Measurements from ENCODE around the gene TET1.
"Not testable (repeated sequence)": the region's sequence is repeated elsewhere in the genome, so short reads cannot be mapped to it uniquely, and the experiment has no call there.

TET1 gene

DNA sequence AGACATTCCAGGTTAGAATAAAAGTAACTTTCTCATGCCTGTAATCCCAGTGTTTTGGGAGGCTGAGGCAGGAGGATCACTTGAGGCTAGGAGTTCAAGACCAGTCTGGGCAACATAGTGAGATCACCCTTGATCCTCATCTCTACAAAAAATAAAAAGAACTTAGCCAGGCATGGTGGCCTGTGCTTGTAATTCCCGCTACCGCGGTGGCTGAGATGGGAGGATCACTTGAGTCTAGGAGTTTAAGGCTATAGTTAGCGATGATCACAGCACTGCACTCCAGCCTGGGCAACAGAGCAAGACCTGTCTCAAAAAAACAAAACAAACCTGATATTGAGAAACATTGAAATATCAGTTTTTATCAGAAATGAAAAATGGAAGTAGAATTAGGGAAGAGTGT is 4.6 kb downstream of the TET1 start:
- DNase-seq (ENCODE audit: low spot score): no peak

DNA sequence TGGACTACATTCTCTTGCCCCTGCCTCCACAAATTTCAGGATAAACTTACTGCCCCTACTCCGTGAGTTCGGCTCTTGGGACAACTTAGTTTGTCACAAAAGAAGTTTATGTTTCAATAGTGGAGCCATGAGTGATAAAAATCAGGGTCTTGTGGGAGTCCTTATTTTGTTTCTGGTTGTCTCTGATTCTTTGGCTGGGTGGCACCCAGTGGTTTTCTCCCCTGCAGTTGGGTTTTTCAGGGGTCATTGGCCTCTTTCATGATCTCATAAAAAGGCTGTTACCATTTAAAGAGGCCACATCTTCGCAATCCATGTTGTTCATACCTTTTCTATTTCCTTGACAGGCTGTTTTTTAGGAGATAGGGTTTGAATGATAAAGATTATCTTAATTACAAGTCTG is 5.5 kb downstream of the TET1 start:
- DNase-seq (ENCODE audit: low spot score): no peak

- DNase-seq (ENCODE audit: low spot score): no peak
These were observed 6.2 kb downstream of the TET1 start for GRCh38 chr10:68566351-68566750.

GRCh38 chr10:68566955-68567354 is 6.8 kb downstream of the TET1 start:
- no peak for DNase-seq (ENCODE audit: low spot score)

GRCh38 chr10:68572151-68572550 is 12.0 kb downstream of the TET1 start:
- no peak for DNase-seq (ENCODE audit: low spot score)

- DNase-seq (ENCODE audit: low spot score): no peak
These were observed 13.9 kb downstream of the TET1 start for GRCh38 chr10:68574051-68574450.

- no peak for DNase-seq (ENCODE audit: low spot score)
These were observed 16.0 kb downstream of the TET1 start for GRCh38 chr10:68576118-68576517.

GRCh38 chr10:68578974-68579373 is 18.8 kb downstream of the TET1 start:
- no peak for DNase-seq (ENCODE audit: low spot score)

DNA sequence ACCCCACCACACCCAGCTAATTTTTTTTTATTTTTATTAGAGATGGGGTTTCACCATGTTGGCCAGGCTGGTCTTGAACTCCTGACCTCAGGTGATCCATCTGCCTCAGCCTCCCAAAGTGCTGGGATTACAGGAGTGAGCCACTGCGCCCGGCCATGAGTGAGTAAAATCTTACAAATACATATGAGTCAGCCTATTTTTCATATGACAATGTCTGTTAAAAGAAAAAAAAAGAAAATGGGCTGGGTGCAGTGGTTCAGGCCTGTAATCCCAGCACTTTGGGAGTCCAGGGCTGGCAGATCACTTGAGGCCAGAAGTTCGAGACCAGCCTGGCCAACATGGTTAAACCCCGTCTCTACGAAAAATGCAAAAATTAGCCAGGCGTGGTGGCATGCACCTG is 24.1 kb downstream of the TET1 start:
- DNase-seq (ENCODE audit: low spot score): not testable (repeated sequence)

DNA sequence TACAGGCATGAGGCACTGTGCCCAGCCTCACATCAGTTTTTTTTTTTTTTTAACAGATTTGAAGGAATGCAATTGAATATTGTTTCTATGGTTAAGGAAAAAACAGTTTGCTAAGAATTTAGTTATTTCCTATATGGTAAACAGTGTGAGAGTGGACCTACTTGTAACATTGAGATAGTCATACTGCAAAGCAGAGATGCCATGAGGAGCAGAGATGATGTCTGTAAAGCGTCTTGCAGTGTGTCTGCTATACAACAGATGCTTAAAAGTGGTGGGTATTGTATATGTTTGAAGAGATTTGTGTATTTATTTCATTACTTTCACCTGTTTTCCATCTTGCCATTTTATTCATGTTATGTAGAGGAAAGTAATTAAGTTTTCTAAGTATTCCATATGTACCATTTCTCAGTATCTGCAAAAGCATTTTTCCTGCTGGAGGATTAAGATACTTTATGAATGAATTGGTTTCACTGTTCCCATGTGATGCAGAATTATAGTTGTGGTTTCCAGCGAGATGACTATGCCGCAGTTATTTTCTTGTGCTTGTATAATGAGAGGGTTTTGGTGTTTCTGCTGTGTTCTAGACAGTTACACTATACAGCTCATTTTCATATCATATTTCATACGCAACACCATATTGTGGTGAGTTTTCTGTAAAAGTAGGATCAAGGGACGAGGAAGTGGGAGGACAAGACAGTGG is 26.6 kb downstream of the TET1 start:
- DNase-seq (ENCODE audit: low spot score): no peak

DNA sequence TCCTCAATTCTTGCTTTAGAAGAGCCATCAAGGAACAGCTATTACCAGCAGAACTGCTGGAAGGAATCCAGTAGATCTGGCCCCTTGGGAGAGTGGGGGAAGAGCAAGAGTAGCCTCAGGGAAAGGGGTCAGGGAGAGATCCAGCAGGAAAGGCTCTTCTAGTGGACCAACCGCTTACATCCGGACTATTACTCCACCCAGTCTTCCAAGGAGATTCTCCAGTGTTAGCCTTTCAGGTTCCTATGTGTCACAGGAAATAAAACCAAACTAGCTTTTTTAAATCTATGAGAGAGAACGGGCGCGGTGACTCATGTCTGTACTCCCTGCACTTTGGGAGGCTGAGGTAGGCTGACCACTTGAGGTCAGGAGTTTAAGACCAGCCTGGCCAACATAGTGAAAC is 34.3 kb downstream of the TET1 start:
- no peak for DNase-seq (ENCODE audit: low spot score)

GRCh38 chr10:68595513-68595912 is 35.4 kb downstream of the TET1 start:
- DNase-seq (ENCODE audit: low spot score): no peak

- no peak for DNase-seq (ENCODE audit: low spot score)
These were observed 37.3 kb downstream of the TET1 start for GRCh38 chr10:68597407-68597806.

GRCh38 chr10:68598978-68599770 is 39.0 kb downstream of the TET1 start:
- DNase-seq (ENCODE audit: low spot score): no peak

GRCh38 chr10:68599771-68600040 is 39.6 kb downstream of the TET1 start:
- DNase-seq (ENCODE audit: low spot score): no peak

DNA sequence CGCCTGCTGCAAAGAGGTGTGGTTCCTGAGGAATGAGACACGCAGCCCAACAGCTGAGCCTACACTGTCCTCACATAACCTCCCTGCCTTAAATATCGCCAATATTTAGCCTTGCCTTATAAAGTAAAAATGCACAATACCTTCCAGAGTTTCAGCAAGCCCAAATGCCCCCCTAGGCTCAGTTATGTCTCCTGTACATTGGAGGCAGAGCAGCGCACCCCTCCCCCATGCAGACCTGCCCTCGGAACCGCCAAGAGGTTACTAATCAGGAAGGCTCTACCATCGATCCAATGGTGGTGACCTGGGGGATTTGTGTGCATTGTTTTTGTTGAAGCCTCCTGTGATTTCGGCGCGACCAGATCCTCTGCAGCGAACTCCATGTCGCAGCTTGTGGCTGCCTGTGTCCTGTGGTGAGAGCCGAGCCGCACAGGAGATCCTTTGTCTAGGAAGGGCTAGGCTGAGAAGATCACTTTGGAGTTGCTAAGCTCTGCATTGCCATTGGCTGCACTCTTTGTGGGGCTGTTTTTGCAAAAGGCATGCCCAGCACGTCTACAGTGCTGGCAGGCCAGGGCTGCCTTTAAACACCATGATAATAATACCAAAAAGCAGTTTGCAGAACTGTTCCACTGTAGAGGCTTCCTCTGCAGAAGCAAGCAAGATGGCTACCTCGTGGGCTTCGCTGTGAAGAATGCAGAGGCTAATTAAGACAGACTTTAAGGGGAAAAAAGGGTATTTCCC is 40.1 kb downstream of the TET1 start:
- DNase-seq (ENCODE audit: low spot score): peak; percentile 41

DNA sequence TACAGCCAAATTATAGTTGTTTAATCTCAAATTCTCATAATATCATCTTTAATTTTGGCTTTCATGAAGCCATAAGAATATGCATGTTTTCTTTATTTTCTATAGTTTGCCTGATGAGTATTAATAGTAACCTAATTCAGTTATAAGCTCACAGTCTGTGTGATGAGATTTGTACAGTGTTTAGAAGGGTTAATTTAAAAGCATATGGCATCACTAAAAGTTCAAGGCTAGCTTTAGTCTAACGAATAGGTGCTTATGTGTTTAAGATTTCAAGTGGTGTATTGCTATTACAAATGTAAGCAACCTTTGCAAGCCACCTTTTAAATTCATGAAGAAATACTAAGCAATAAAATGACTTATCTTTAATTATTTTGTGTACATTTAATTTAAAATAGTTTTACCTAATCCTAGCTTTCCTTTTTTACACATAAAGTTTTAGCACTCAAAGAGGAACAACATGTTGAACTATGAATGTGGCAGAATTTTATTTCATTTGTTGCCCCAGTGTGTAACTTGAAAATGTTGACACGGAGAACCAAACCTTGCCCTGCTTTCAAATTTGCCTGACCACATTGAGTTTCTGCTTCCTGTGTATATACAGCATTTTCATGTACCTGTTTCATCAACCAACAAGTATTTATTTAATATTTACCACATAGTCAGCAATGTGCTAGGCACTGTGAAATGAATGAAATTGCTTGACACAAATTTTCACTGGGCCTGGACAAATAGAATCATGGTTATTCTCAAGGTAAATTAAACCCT is 41.5 kb downstream of the TET1 start:
- no peak for DNase-seq (ENCODE audit: low spot score)

- no peak for DNase-seq (ENCODE audit: low spot score)
These were observed 42.3 kb downstream of the TET1 start for GRCh38 chr10:68602434-68602833.

DNA sequence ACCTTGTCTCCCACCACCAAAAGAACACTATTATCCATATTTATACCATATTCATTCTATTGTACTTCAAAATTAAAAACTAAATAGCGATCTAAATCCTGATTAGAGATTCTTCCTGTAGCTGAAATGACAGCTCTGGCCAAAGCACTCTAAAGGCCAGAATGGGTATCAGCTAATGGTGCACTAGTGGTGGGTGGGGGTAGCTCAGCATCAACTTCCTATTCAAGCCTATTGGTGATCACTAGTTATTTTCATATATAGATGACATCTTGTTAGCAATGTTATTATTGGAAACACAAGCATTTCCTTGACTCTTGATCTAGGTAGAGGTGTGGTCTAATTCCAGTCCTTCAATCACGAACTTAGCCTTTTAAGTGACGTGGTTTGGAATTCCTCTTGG is 43.6 kb downstream of the TET1 start:
- no peak for DNase-seq (ENCODE audit: low spot score)

DNA sequence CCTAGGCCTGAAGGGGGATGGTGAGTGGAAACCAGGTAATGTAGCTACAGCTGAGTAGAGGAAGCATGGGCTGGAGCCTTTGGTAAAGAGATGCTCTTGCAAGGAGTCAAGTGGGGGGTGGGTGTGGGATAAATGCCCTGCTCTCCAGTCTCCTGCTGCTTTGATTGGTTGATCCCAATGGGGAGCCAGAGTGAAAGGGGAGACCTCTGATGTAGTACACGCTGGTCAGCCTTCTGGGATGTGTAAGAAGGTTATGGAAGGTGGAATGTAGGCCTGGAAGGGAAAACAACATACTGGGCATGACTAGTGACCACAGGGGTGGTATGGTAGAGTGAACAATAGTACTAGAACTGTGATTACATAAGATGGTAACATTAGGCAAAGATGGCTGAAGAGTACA is 44.3 kb downstream of the TET1 start:
- DNase-seq (ENCODE audit: low spot score): no peak

GRCh38 chr10:68606918-68607317 is 46.8 kb downstream of the TET1 start:
- no peak for DNase-seq (ENCODE audit: low spot score)

GRCh38 chr10:68610023-68610422 is 49.9 kb downstream of the TET1 start:
- DNase-seq (ENCODE audit: low spot score): not testable (repeated sequence)

GRCh38 chr10:68611227-68611626 is 51.1 kb downstream of the TET1 start:
- no peak for DNase-seq (ENCODE audit: low spot score)

All from LoVo (cell line).